ENCODE results near the gene UBE2J2. TPM values are rescaled to one million over a fixed set of nuclear protein-coding genes. Genes with fewer than 3 reads are reported as not detected.

UBE2J2 gene
- total and polyA plus RNA-seq, 2 of the 13 experiments (the other 11 are each of a cell fraction or from before 2014, with no cell fraction given), result 25.4 to 29.4 TPM

- no peak for TF ChIP-seq SOX6 (IDR thresholded peaks at IDR 0.05)
- no peak for TF ChIP-seq SOX6 (CRISPR knock-in tag; IDR thresholded peaks at IDR 0.05)
- TF ChIP-seq IRX3 (CRISPR knock-in tag; IDR thresholded peaks at IDR 0.05; ENCODE audit: borderline replicate concordance, low read depth), result no peak
- no peak for TF ChIP-seq POGZ (CRISPR knock-in tag; IDR thresholded peaks at IDR 0.05)
- no peak for TF ChIP-seq ATF5 (CRISPR knock-in tag; IDR thresholded peaks at IDR 0.05; ENCODE audit: low read depth)
- no peak for TF ChIP-seq ZNF776 (CRISPR knock-in tag; IDR thresholded peaks at IDR 0.05)
- TF ChIP-seq PAWR (CRISPR knock-in tag; IDR thresholded peaks at IDR 0.05; ENCODE audit: borderline replicate concordance), result no peak
- TF ChIP-seq THAP8 (CRISPR knock-in tag; IDR thresholded peaks at IDR 0.05; ENCODE audit: borderline replicate concordance), result no peak
- TF ChIP-seq GPN1 (CRISPR knock-in tag; IDR thresholded peaks at IDR 0.05; ENCODE audit: borderline replicate concordance), result no peak
- TF ChIP-seq ZNF367 (CRISPR knock-in tag; IDR thresholded peaks at IDR 0.05; ENCODE audit: borderline replicate concordance), result no peak
- no peak for TF ChIP-seq NRL (CRISPR knock-in tag; IDR thresholded peaks at IDR 0.05; ENCODE audit: borderline replicate concordance)
- TF ChIP-seq ZMYM2 (CRISPR knock-in tag; IDR thresholded peaks at IDR 0.05), result no peak
- TF ChIP-seq SMARCE1 (IDR thresholded peaks at IDR 0.05; ENCODE audit: borderline replicate concordance), result no peak
- TF ChIP-seq TRIM24 (CRISPR knock-in tag; IDR thresholded peaks at IDR 0.05), result no peak
- no peak for TF ChIP-seq CSRNP2 (CRISPR knock-in tag; conservative IDR thresholded peaks at IDR 0.05; ENCODE audit: low read depth)
- TF ChIP-seq ZNF333 (CRISPR knock-in tag; IDR thresholded peaks at IDR 0.05; ENCODE audit: borderline replicate concordance), result no peak
- no peak for TF ChIP-seq ZNF530 (CRISPR knock-in tag; IDR thresholded peaks at IDR 0.05; ENCODE audit: low read depth)
- TF ChIP-seq HOXA9 (CRISPR knock-in tag; IDR thresholded peaks at IDR 0.05; ENCODE audit: borderline replicate concordance), result no peak
- no peak for TF ChIP-seq ZSCAN30 (CRISPR knock-in tag; IDR thresholded peaks at IDR 0.05)
- 0 out of 2 replicates have a peak, but pooled peaks have one; percentile 15 for TF ChIP-seq GATAD2A (CRISPR knock-in tag; IDR thresholded peaks at IDR 0.05)
- no peak for TF ChIP-seq PTBP1 (IDR thresholded peaks at IDR 0.05; ENCODE audit: low read depth, low read length, poor library complexity, severe bottlenecking)
- no peak for TF ChIP-seq ZNF878 (CRISPR knock-in tag; IDR thresholded peaks at IDR 0.05)
- no peak for TF ChIP-seq ZNF660 (CRISPR knock-in tag; IDR thresholded peaks at IDR 0.05; ENCODE audit: borderline replicate concordance, low read depth)
- no peak for TF ChIP-seq GZF1 (CRISPR knock-in tag; IDR thresholded peaks at IDR 0.05)
- TF ChIP-seq ARID2 (CRISPR knock-in tag; IDR thresholded peaks at IDR 0.05; ENCODE audit: borderline replicate concordance), result peak; percentile 70; the same call in 1 of the 2 replicates
- TF ChIP-seq ZNF777 (CRISPR knock-in tag; IDR thresholded peaks at IDR 0.05), result no peak
- no peak for TF ChIP-seq NFE2L1 (CRISPR knock-in tag; IDR thresholded peaks at IDR 0.05; ENCODE audit: borderline replicate concordance)
Observed at GRCh38 chr1:1304331-1305299, 31.0 kb upstream of the UBE2J2 start (continued).

All from HepG2 (cell line).